GM19452 (cell line): ENCODE measurements around the gene PLA2G4E.

ENCODE experiments used
- ATAC-seq: cut with Tn5 transposase; IDR thresholded peaks from one replicate; pipeline ENCODE4 v1.9.1; 2021; ENCODE audit not compliant: unreplicated experiment

The PLA2G4E gene

DNA sequence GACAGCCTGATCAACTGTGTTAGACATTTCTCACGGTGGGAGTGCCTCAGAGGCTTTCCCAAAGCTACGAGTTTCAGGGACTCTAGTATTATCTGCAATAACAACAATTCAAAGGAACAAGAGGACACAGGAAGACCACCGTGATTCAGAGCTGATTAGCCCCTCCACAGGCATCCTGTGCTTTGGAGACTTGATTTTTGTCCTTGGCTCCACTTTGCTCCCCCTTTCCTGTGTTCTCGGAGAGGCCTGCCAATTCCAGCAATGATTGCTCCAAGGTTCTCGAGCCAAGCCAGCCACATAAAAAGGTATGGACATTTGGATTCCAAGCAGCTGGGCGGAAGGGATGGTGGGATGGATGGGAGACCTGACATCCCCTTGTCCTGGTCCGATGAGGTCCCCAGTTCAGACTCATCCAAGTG lies 62.8 kb downstream of the PLA2G4E start:
- ATAC-seq, result no peak

- ATAC-seq, result peak; percentile 87
These were observed 63.6 kb downstream of the PLA2G4E start for GRCh38 chr15:41957021-41957897.

GRCh38 chr15:41955807-41956525 lies 64.9 kb downstream of the PLA2G4E start:
- no peak for ATAC-seq

- ATAC-seq, result no peak
These were observed 65.7 kb downstream of the PLA2G4E start for GRCh38 chr15:41955100-41955499.

GRCh38 chr15:41954036-41954435 lies 66.8 kb downstream of the PLA2G4E start:
- no peak for ATAC-seq

GRCh38 chr15:41952013-41952563 lies 68.8 kb downstream of the PLA2G4E start:
- no peak for ATAC-seq

- ATAC-seq, result no peak
These were observed 69.3 kb downstream of the PLA2G4E start for GRCh38 chr15:41951571-41951970.

- no peak for ATAC-seq
These were observed 70.4 kb downstream of the PLA2G4E start for GRCh38 chr15:41950489-41950888.

DNA sequence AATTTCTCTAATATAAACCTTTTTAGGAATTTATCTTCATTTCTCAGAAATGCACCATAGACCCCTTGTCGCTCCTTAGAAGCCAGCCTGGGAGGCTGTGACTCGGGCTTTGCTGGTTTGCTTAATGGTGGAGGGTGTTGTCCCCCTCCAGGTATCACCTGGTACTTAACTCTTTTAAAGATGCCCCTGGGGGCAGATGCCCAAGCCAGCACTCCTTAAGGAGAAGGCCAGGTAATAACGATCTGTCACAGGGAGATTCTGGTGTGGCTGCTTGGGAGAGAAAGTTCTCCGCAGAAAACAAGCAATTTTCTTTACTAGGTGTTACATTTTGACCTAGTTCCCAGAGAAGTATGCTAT lies 70.7 kb downstream of the PLA2G4E start:
- ATAC-seq, result no peak

DNA sequence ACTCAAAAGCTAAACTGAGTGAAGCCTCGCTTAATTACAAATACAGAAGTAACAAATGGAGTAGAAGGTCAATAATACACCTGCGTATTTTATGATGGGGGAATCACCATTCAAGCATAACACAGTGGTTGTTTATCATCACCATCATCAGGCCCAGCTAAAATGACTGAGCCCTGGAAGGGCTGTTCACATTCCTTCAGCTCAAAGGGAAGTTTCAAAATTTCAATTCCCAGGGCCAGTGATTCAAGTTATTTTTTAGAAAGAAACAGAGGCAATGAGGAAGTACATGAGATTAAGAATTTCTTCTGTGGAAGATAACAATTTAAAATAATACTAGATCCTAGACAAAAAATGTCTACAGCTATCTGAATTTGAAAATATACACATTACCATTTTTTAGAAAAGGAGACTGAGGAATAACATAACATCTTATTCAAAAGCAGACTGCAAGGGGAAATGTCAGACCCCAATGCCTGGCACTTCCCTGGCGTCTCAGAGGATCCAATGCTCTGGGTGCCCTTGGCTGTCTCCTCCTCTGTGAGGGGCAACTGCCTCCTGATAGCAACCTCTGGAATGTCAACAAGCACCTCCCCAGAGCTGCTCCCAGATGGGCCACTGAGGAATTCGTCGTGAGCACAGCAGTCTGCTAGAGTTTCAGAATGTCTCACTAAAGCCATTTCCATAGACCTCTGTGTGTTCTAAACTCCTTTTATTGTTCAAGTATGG lies 71.3 kb downstream of the PLA2G4E start:
- ATAC-seq, result no peak

GRCh38 chr15:41948490-41948889 lies 72.4 kb downstream of the PLA2G4E start:
- no peak for ATAC-seq

GRCh38 chr15:41946970-41947369 lies 73.9 kb downstream of the PLA2G4E start:
- ATAC-seq, result no peak

DNA sequence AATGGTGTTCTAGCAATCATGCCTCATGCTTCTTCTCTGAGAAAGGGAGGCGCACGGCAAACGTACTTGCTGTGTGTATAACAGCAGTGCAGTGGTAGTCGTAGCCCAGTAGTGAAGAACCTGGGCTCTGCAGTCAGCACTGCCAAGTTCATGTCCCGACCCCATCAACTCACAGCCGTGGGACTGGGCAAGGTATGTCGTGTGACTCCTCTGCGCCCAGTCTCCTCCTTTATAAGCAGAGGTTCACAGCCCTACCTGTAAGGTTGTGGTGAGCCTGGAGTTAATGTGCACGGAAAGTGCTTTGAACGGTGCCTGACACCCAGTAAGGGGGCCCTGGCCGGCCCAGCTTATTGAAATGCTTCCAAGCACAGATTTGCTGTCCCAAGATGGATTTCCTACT lies 75.1 kb downstream of the PLA2G4E start:
- no peak for ATAC-seq

GRCh38 chr15:41945221-41945620 lies 75.6 kb downstream of the PLA2G4E start:
- no peak for ATAC-seq

GRCh38 chr15:41944313-41944940 lies 76.4 kb downstream of the PLA2G4E start:
- no peak for ATAC-seq

DNA sequence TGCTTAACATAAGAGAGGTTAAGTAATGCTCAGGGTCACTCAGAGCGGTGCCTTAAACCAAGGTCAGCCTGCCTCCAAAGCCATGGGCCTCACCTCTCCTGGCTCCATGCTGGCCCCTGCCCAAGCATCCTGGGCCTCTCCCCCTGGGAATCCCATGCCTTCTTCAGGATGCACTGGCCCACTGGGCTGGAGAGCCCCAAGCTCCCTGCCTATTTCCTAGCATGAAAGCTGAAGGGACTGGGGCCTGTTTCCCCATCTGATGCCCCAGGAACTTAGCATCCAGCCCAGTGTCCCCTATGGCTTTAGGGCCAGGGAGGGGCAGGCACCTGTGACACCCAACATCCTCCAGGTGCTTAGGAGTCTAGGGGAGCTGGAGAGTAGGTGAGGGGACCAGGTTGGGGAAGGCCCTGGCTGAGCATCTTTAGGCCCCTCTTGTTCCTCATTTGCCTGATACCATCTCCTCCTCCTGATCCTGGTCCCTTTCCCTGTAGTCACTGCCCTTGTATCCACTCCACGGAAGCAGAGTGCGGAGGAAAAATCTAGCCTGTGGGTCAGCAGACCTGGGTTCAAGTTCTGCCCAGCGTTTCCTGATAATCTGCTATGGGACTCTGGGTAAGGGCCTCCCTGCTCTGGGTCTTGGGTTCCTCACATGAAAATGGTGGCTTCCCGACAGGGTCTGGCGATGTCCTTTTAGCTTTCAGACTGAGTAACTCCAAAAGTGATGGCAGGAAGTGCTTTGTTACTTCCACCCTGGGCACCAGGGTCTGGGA lies 77.1 kb downstream of the PLA2G4E start:
- no peak for ATAC-seq

DNA sequence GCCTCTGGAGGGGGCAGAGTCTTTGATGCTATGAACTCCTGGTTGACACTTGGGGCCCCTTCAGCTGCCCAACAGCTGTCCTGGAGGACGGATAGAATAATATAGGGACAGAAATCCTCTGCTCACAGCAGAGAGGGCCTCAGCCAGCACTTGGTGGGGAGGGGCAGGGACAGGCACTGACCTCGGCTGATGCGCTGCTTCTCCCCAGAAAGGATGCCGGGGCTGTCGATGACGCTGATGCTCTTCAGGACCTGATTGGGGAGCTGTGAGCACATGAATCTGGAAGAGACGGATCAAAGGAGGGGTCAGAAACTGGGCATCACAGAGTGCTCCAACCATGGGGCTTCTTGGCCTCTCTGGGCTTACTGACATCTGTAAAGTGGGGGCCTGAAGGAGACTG lies 78.0 kb downstream of the PLA2G4E start:
- ATAC-seq, result no peak

DNA sequence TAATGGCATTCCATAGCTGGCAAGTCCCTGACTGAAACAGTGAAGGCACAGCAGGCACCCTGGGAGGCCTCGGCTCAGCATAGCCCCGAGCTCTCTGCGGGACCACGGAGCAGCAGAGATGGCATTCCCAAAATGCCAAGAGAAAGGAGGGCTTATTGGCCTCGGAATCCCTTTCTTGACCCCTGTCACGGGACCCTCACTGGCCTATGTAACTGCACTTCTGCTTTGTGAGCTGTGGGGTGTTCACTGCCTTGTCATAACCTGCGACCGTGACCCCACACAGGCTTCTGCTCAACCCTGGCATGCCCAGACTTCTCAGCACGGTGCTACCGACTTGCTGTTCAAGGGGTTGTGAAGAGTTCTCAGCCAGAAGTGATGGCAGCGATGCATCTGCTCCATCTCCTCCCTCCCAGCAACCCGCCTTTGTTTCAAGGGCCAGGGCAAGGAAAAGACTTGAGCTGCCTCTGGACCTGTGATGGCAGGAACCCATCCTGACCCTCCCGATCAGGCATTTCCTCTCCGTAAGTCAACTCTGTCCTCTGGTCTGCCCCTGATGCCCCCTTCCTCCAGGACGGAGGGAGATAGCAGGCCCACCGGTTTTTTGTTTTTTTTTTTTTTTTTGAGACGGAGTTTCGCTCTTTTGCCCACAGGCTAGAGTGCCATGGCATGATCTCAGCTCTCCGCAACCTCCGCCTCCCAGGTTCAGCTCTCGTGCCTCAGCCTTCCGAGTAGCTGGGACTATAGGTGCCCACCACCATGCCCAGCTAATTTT lies 79.0 kb downstream of the PLA2G4E start:
- ATAC-seq, result no peak

GRCh38 chr15:41940441-41940857 lies 80.4 kb downstream of the PLA2G4E start:
- no peak for ATAC-seq
